GM11168 (cell line): ENCODE measurements around the gene CYP17A1.
"Not testable (repeated sequence)": the region's sequence is repeated elsewhere in the genome, so short reads cannot be mapped to it uniquely, and the experiment has no call there.

Experiments used
- in situ Hi-C: fragments of 300-500 bp; cut with MboI; formaldehyde crosslinking; loops from one replicate; pipeline ENCODE4 v1.12.0; 2022; ENCODE audit warnings: low sequenced_read_pairs; ENCODE audit not compliant: unreplicated experiment

Gene CYP17A1

GRCh38 chr10:102837230-102837721 is at the start of gene CYP17A1:
Gene CYP17A1, minus strand, starts transcription at chr10:102837413. Its CDS starts 52 bp downstream, at chr10:102837361.
- in situ Hi-C loops = loop anchor here (5.0 kb wide), 1 partner anchor 60 kb away; no protein-coding TSS in a partner anchor

DNA sequence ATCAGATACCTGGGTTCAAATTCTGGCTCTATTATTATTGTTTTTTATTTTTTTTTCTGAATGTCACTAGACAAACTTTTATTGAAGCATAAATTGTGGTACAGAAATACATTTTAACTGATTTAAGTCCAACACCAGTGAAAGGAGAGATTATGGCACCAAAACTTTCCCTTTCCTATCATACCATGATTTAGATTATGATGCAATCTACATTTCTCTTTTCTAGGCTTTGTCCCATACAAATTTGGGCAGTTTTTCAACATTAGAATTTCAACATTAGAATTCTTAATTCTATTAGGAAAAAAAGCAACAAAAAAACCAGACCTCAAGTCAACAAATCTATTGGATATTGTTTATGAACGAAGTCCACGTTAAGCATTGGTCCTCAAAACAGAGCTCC is 43.0 kb upstream of the CYP17A1 start:
- in situ Hi-C loops = no loop called here

DNA sequence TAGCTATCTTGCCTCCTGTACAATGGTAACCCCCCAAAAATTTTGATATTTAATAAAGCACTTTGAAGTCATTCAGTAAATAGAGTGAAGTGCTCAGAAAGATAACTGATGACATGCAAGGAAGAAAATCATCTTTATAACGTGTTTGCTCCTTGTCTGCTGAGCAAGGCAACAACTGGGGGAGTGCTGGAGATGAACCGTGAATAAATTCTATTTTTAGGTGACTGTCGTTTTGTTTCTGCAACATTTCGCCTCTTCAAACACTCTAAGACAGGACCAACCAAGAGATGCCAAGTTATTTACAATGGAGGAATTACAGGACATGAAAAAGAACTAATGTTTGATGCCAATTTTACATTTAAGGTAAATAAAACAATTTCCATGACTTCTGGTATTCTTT is 41.4 kb upstream of the CYP17A1 start:
- in situ Hi-C loops = no loop called here

- in situ Hi-C loops = no loop called here
Observed at GRCh38 chr10:102876747-102877153, 39.5 kb upstream of the CYP17A1 start.

DNA sequence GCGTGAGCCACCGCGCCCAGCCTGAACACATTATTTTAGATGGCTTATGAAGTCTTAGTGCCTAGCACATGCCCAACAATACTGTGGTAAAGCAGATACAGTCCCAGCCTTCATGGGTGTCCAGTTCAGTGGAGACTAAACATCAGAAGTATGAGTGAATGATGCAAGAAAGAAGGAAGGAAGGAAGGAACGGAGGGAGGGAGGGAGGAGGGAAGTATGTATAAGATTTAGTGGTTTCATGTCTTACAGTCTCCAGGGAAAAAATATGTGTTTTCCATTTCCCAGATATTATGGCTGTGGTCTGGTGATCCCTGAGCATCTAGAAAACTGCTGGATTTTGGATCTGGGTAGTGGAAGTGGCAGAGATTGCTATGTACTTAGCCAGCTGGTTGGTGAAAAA is 35.0 kb upstream of the CYP17A1 start:
- in situ Hi-C loops = no loop called here

GRCh38 chr10:102870221-102870620 is 33.0 kb upstream of the CYP17A1 start:
- in situ Hi-C loops = no loop called here

GRCh38 chr10:102869258-102870198 is 32.3 kb upstream of the CYP17A1 start, which contains the start of gene AS3MT:
Gene AS3MT, plus strand, starts transcription at chr10:102869470. Its CDS starts 123 bp downstream, at chr10:102869593.
- in situ Hi-C loops = no loop called here

DNA sequence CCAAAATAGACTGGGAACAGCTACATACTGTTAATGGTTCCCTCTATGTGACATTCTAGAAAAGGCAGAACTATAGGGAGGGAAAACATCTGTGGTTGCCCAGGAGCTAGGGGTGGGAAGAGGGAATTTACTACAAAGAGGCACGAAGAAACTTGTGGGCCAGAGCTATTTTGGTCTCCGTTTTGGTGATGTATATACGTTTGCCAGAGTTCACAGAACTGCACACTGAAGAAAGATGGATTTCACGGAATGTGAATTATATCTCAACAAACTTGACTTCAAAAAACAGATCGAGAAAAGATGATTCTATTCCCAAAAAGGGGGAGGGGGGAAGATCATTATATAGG is 31.7 kb upstream of the CYP17A1 start:
- in situ Hi-C loops = no loop called here

DNA sequence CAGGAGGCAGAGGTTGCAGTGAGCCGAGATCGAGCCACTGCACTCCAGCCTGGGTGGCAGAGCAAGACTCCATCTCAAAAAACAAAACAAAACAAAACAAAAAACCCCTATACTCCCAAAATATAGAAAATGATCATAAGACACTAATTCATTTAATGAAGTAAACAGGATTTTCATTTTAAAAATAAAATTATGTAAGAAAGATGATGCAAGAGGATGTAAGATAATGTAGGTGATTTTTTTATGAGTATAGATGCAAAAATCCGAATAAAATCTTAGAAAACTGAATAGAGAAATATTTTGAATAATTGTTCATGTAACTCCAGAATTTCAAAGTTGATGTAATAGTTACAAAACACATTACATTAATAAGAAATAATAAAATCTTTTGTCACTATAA is 28.4 kb upstream of the CYP17A1 start:
- in situ Hi-C loops = no loop called here

DNA sequence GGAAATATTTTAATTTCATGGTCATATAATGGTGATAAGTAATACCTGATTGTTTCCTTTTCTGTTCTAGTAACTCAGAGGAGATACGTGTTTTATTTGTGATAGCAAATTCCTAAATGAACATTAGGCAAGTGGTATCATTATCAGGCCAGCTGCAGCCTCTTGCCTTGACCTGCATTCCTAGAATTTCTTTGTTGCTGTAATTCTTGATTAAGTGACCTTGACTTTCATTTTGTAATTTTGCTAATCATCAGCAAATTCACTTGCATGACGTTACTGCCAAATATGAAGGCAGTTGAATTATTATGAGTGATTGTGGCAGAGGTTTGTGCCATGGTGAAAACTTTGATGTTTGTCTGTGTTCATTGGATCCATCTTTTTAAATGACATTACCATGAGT is 26.4 kb upstream of the CYP17A1 start:
- in situ Hi-C loops = no loop called here

- in situ Hi-C loops = no loop called here
Observed at GRCh38 chr10:102859911-102860310, 22.7 kb upstream of the CYP17A1 start.

DNA sequence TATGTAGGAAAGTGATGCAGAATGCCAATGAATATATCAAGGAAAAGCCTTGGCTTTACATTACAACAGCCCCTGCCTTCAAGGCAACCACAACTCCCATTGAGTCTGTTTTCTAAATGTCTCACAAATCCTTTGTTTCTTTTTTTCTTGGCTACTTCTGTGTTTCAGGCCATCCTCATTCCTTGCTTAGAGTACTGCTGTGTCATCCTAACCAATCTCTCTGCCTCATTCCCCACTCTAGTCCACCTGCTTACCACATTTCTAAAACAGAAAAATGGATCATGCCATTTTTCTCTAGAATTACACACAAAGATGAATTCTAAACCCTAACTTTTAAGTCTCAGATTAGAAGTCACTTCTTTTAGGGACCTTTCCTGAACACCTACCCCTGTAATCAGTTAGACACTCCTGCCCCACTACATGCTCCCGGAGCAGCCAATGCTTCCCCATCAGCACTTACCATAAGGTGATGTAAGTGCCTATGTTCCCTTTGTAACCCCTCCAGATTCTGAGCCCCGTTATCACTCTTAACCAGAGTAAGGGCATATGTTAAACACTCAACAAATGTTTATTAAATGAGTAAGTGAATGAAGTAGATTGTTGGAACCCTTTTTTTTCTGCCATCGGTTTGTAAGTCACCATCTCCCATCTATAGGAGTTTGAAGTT is 19.7 kb upstream of the CYP17A1 start:
- in situ Hi-C loops = no loop called here

GRCh38 chr10:102855731-102856436 is 18.7 kb upstream of the CYP17A1 start:
- in situ Hi-C loops = not testable (repeated sequence)

GRCh38 chr10:102853237-102853636 is 16.0 kb upstream of the CYP17A1 start:
- in situ Hi-C loops = not testable (repeated sequence)

DNA sequence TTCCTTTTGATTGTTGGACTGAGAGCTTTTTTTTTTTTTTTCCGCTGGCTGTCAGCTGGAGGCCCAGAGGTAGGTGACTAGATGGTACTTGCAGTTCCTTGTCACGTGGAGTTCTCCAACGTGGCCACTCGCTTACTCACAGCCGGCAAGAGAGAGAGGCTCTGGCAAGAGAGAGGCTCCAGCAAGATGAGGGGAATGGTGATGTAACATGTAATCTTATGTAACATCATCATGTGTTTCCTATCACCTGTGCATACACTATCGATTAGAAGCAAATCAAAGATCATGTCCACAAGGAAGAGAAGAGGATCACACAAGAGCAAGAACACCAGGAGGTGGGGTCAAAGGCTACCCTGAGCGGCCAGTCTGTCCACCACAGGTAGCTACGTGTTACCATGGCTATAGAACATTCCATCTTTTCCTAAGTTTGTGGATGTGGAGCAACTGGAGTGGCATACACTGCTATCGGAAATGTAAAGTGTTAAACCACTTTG is 12.9 kb upstream of the CYP17A1 start:
- in situ Hi-C loops = no loop called here

DNA sequence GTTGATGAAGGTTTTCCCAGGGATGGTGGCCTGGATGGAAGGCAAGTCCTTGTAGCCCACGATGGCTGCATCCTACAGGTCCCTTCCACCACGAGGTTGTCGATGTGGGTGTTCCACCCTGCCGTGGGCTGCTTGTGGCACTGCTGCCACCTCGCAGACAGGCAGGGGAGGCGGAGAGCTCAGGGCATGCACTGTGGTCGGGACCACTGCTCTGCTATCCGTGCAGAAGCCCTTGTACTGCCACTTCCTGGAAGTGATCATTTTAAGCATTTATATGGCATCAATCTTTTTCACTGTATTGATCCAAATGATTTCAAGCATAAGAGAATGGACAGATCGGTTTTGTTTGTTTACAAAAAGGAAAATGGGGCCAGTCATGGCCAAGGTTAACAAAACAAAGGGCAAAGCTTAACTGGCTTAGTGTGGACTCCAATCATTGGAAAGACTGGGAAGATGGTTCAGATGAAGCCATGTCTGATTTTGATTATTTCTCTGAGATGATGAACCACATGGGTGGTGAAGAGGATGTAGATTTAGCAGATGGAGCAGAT is 8.2 kb upstream of the CYP17A1 start:
- in situ Hi-C loops = no loop called here

- in situ Hi-C loops = not testable (repeated sequence)
Observed at GRCh38 chr10:102844190-102844776, 7.1 kb upstream of the CYP17A1 start.

- in situ Hi-C loops = not testable (repeated sequence)
Observed at GRCh38 chr10:102843139-102843538, 5.9 kb upstream of the CYP17A1 start.

- in situ Hi-C loops = no loop called here
Observed at GRCh38 chr10:102841827-102842345, 4.7 kb upstream of the CYP17A1 start.
